ENCODE measurements around the gene IRF8. TPM values are rescaled to one million over a fixed set of nuclear protein-coding genes. Genes with fewer than 3 reads are reported as not detected.
"Not testable (repeated sequence)": the region's sequence is repeated elsewhere in the genome, so short reads cannot be mapped to it uniquely, and the experiment has no call there.

IRF8 gene, protein sequence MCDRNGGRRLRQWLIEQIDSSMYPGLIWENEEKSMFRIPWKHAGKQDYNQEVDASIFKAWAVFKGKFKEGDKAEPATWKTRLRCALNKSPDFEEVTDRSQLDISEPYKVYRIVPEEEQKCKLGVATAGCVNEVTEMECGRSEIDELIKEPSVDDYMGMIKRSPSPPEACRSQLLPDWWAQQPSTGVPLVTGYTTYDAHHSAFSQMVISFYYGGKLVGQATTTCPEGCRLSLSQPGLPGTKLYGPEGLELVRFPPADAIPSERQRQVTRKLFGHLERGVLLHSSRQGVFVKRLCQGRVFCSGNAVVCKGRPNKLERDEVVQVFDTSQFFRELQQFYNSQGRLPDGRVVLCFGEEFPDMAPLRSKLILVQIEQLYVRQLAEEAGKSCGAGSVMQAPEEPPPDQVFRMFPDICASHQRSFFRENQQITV
- polyA plus RNA-seq = 10 to 100 TPM; 69.7 to 92.8 (median 73.6) TPM

DNA sequence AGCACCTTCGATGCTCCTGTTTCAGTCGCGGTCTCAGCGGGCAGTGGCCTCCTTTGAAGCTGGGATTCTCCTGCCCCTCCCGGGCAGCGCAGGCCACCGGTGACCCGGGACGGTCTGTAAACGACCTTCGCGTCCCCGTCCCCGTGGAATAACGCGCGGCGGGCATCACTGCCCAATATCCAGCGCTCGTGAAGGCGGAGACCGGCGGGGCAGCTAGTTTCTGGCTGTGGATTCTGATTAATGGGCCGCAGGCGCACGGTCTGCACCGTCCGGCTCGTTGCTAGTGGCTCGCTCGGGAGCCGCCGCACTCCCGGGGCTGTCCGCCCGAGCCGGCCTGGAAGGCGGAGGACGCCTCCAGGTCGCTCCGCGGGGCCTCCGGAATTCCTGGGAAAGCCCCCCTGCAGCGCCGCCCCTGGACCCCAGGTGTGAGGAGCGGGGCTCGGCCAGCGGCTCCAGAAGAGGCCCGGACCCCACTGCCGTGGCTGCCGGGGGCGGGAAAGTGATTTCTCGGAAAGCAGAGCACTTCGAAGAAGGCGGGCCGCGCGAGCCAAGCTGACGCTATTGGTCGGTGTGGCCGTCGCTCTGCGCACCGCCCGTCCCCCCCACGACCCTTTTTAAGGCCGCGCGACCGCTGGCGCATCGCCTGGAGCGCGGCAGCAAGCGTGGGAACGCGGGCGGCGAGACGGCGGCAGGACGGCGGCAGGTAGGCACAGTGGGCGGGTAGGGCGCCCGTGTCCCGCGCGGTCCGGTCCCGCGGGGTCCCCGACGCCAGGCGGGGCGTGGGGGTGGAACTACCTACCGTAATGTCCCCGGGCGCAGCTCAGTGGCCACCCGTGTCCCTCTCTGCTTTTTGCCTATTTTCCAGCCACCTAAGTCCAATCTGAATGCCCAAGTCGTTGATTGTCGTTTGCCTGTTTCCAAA, at the start of gene IRF8:
IRF8 (plus strand) TSS at position 642 of the 922 bp plus-strand sequence. CDS start 3,854 bp downstream, outside the sequence.
- H3K27ac Mint-ChIP-seq = peak within 1 kb of the TSS; percentile 87 to 97 (median 94)
- peaks cover 8 to 25% (median 15%) of the 10 kb centered on the region in 3 donors for H3K36me3 Mint-ChIP-seq
- H3K9me3 Mint-ChIP-seq = no peaks in the 10 kb centered on the region
- peaks cover 3 to 18% (median 6%) of the 10 kb centered on the region in 3 donors for H3K27me3 Mint-ChIP-seq (ENCODE audit: low read depth in 3 of 3)
- H3K4me3 Mint-ChIP-seq = peak within 1 kb of the TSS; percentile 86 to 95 (median 92)
- peak; percentile 85 to 87 (median 86) for DNase-seq
- peaks cover 56 to 61% of the 10 kb centered on the region in 2 donors for H3K4me1 Mint-ChIP-seq

DNA sequence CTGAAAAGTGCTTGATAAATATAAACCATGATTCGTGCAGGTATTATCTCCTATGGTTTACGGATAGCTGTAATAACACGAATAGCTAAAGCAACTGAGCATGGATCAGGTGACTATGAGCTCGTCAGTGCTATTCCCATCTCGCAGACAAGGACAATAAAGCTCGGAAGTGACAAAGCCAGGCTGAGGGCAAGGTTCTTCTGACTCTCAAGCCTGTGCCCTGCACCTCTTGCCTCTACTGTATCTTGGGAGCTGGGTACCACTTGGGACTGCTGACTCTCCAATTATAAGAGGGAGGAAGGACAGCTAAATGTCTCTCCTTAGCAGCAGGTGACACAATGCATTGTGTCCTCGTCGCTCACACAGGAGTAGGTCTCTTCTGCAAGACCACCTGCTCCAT, 49.6 kb upstream of the IRF8 start:
- Mint-ChIP-seq H3K4me1 (peaks cover 30 to 33% of the 10 kb centered on the region in 2 donors), H3K36me3 (peaks cover 0 to 4% (median 3%) of the 10 kb centered on the region in 3 donors), H3K4me3 (no peak overlapping the region), H3K27ac (no peak overlapping the region), H3K9me3 (no peaks in the 10 kb centered on the region), H3K27me3 (ENCODE audit: low read depth in 3 of 3) (peaks cover 0 to 7% (median 2%) of the 10 kb centered on the region in 3 donors)
- DNase-seq = no peak

DNA sequence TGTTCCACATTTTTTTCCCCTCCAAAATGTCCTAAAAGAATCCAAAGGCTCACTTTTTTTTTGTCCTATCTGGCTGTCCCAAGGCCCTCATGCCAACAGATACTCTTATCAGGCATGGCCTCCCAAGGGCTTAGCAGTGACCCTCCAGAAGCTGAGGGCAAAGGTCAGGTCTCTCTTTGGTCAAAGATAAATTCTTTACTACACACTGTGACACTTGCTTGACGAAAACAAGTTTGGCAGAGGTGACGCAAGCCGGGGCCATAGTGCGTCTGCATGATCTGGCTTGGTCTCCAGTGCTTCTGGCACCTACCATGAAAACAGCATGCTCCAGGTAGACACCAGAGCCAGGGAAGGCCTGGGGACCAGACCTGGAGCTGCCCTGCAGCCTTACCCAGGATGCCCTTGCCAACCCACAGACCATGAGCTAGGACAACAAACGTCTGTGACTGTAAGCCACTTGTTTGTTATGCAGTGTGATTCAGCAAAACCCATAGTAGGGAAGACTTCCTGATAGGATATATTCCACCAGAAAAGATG, 48.5 kb upstream of the IRF8 start:
- no peaks in the 10 kb centered on the region for H3K9me3 Mint-ChIP-seq
- no peak overlapping the region for H3K4me3 Mint-ChIP-seq
- no peak overlapping the region for H3K27ac Mint-ChIP-seq
- H3K4me1 Mint-ChIP-seq = peaks cover 23 to 26% of the 10 kb centered on the region in 2 donors
- peaks cover 0 to 7% (median 2%) of the 10 kb centered on the region in 3 donors for H3K27me3 Mint-ChIP-seq (ENCODE audit: low read depth in 3 of 3)
- peaks cover 0 to 4% (median 3%) of the 10 kb centered on the region in 3 donors for H3K36me3 Mint-ChIP-seq
- no peak for DNase-seq

DNA sequence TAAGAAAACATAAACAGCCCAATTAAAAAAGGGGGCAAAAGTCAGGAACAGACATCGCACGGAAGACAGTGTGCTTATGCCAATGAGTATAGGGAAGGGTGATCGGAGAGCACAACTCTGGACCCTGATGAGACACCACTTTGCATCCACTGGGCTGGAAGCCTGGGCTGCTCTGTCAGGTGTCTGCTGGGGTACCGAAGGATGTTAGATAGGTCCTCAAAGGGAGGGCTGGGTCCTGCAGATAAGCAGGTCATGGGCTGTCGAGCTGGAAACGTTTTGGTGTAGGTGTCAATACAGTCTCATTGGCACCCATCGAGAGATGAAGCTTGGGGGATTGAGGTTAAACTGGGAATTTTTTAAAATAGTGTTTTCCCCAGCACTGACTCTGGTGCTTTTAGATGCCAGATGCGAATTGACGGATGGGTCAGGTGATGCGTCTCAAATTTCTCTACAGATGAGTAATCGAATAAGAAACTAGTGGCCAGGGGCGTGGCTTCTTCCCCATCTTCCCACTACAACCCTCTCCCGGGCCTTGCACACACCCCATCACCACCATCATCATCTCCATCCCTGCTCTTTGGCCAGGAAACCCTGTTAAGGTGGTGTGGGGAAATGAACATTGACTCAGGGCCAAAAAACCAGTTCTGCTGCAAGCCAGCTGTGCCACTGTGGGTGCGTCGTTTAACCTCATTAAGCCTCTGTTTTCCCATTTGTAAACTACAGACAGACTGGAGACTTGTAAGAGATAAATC, 47.8 kb upstream of the IRF8 start:
- Mint-ChIP-seq H3K27ac (peak overlapping the region in 1 of 6 donors; percentile 33), H3K4me3 (no peak overlapping the region), H3K9me3 (no peaks in the 10 kb centered on the region), H3K36me3 (peaks cover 0 to 4% (median 3%) of the 10 kb centered on the region in 3 donors), H3K27me3 (ENCODE audit: low read depth in 3 of 3) (peaks cover 0 to 10% (median 2%) of the 10 kb centered on the region in 3 donors), H3K4me1 (peaks cover 23 to 27% of the 10 kb centered on the region in 2 donors)
- no peak for DNase-seq

DNA sequence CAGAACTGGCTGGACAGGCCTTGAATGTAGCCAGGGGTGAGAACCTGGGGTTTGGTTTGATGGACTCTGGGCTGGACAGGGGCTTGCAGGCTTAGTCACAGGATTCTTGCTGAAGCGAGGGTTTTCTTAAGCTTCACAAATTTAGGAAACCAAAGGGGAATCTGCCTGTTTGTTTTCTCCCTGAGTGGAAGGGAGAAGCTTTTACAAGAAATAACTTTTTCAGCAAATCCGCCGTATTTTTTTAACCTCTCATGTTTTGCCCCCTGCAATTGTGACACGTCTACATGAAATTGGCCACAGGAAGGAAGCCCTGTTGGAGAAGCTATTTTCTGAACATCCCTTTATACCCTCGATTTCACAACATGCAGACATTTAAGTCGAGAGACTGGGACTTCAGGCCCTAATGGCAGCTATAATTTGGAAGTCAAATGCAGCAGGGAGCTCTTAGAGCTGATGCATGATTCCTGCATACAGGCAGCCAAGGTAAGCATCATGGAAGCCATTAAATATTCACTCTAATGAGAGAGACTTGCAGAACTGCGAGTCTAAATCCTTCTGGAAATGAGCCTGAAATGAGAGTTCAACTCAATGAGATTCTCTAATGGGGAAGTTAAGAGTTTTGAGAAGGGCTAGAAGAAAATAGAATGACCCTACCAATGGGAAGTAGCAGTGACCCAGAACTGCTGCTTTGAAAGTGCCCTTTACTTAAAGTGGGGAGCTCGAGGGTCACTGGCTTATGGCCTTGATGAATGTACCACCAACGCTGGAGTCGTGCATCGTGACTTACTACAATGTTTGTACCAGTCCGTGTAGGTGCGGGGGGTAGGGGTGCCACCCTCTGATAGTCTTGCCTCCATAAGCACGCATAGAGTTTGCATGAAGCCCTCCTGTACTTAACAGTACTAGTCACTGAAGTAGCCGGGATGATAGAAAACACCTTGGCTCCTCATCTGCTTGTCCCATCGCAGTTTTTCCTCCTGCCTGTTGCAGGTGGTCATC, 45.1 kb upstream of the IRF8 start:
- peaks cover 18 to 23% of the 10 kb centered on the region in 2 donors for H3K4me1 Mint-ChIP-seq
- H3K9me3 Mint-ChIP-seq = no peaks in the 10 kb centered on the region
- no peak overlapping the region for H3K27ac Mint-ChIP-seq
- H3K4me3 Mint-ChIP-seq = no peak overlapping the region
- no peak for DNase-seq
- H3K27me3 Mint-ChIP-seq (ENCODE audit: low read depth in 3 of 3) = peaks cover 0 to 10% (median 0%) of the 10 kb centered on the region in 3 donors
- peaks cover 0 to 4% (median 0%) of the 10 kb centered on the region in 3 donors for H3K36me3 Mint-ChIP-seq

DNA sequence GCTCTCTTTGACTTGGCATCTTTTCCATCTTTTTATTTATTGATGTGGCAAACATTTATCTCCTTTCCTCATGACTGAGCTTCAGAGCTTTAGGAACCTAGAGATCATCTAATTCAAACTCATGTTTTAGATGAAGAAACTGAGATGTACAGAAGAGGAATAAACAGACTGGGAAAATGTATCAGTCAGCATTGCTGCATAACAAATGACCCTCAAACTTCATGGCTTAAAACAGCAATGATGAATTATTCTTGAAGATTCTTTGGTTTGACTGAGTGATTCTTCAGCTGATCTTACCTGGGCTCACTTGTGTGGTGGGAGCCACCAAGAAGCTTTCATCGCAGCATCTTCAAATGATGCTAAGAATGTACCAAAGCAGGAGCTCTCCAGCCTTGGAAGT, 44.0 kb upstream of the IRF8 start:
- Mint-ChIP-seq H3K4me3 (no peak overlapping the region), H3K27me3 (ENCODE audit: low read depth in 3 of 3) (peaks cover 0 to 9% (median 0%) of the 10 kb centered on the region in 3 donors), H3K27ac (no peak overlapping the region), H3K36me3 (peaks cover 0 to 4% (median 0%) of the 10 kb centered on the region in 3 donors), H3K4me1 (peaks cover 18 to 23% of the 10 kb centered on the region in 2 donors), H3K9me3 (no peaks in the 10 kb centered on the region)
- no peak for DNase-seq

DNA sequence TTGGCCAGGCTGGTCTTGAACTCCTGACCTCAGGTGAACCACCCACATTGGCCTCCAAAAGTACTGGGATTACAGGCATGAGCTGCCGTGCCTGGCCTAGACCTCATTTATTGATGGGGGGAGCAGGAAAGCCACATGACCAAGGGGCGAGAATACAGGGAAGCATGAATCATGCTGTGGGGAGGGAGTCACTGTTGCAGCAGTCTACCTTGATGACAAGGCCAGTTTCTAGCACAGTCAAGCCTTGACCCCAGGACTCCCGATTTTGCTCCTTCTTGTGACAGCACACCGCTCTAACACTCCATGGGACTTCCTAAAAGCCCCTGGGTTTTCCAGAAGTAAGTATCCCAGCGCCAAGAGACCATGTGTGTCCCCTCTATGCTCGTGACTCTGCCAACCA, 42.9 kb upstream of the IRF8 start:
- H3K27me3 Mint-ChIP-seq (ENCODE audit: low read depth in 3 of 3) = peaks cover 0 to 6% (median 0%) of the 10 kb centered on the region in 3 donors
- peaks cover 0 to 4% (median 0%) of the 10 kb centered on the region in 3 donors for H3K36me3 Mint-ChIP-seq
- no peak for DNase-seq
- peaks cover 18 to 23% of the 10 kb centered on the region in 2 donors for H3K4me1 Mint-ChIP-seq
- no peak overlapping the region for H3K27ac Mint-ChIP-seq
- no peaks in the 10 kb centered on the region for H3K9me3 Mint-ChIP-seq
- H3K4me3 Mint-ChIP-seq = no peak overlapping the region

DNA sequence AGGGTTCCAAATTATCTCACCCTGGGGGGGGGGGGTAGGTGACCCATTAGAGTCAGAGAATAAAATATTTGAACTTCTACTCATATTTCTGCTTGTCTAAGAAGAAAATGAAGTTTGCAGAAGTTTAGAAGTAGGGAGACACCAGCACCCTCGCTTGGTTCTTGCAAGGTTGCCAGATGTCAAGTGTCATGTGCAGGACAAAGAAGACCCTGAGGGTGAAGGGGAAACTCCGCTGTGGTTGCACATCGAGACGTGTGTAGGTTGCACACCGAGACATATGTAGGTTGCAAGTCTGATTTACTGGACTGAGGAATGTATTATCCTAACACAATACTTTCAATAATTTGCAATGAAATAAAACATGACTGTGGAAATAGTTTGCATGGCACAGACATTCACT, 42.4 kb upstream of the IRF8 start:
- Mint-ChIP-seq H3K4me3 (no peak overlapping the region), H3K9me3 (no peaks in the 10 kb centered on the region), H3K27ac (no peak overlapping the region)

DNA sequence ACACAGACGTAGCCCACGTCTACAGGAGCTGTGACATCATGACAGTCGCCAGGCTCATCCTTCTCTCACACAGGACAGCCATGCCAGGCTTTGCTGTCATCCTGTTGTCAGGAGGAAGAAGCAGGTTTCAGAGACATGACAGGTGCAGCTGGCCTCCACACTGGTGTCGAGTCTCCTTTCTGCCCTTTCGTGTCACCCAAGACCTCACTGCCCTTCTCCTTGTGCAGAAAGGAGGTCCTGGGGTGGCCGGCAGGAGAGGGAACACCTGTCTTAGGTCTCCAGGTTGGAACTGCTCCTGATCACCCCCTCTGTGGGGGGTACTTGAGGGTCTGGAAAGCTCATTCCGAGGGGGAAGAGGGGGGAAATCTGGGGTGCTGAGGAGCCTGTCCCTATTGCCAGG, 41.6 kb upstream of the IRF8 start:
- peaks cover 18 to 22% of the 10 kb centered on the region in 2 donors for H3K4me1 Mint-ChIP-seq
- no peaks in the 10 kb centered on the region for H3K9me3 Mint-ChIP-seq
- peaks cover 0 to 8% (median 0%) of the 10 kb centered on the region in 3 donors for H3K27me3 Mint-ChIP-seq (ENCODE audit: low read depth in 3 of 3)
- H3K36me3 Mint-ChIP-seq = peaks cover 0 to 4% (median 0%) of the 10 kb centered on the region in 3 donors
- H3K27ac Mint-ChIP-seq = no peak overlapping the region
- DNase-seq = no peak
- H3K4me3 Mint-ChIP-seq = no peak overlapping the region

More for the DNA sequence above, 42.4 kb upstream of the IRF8 start:
- Mint-ChIP-seq H3K27me3 (ENCODE audit: low read depth in 3 of 3) (peaks cover 0 to 6% (median 0%) of the 10 kb centered on the region in 3 donors), H3K4me1 (peaks cover 18 to 23% of the 10 kb centered on the region in 2 donors), H3K36me3 (peaks cover 0 to 4% (median 0%) of the 10 kb centered on the region in 3 donors)
- no peak for DNase-seq

DNA sequence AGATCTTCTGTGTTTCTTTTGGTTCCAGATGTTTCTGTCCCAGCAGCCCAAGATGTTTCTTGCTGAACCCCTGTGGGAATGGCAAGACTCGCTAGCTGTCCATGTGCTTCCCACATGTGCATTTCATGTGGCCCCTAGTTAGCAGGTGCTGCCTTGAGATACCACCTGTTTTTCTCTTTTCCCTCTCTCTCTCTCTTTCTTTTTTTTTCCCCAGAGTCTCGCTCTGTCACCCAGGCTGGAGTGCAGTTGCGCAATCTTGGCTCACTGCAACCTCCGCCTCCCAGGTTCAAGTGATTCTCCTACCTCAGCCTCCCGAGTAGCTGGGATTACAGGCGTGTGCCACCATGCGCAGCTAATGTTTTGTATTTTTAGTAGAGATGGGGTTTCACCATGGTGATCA, 40.4 kb upstream of the IRF8 start:
- not testable (repeated sequence) for DNase-seq; H3K36me3 Mint-ChIP-seq; H3K4me3 Mint-ChIP-seq; H3K9me3 Mint-ChIP-seq; H3K27me3 Mint-ChIP-seq (ENCODE audit: low read depth in 3 of 3)
- Mint-ChIP-seq H3K4me1 (peaks cover 11 to 15% of the 10 kb centered on the region in 2 donors), H3K27ac (peak overlapping the region in 2 of 6 donors; percentile 17 to 37)

DNA sequence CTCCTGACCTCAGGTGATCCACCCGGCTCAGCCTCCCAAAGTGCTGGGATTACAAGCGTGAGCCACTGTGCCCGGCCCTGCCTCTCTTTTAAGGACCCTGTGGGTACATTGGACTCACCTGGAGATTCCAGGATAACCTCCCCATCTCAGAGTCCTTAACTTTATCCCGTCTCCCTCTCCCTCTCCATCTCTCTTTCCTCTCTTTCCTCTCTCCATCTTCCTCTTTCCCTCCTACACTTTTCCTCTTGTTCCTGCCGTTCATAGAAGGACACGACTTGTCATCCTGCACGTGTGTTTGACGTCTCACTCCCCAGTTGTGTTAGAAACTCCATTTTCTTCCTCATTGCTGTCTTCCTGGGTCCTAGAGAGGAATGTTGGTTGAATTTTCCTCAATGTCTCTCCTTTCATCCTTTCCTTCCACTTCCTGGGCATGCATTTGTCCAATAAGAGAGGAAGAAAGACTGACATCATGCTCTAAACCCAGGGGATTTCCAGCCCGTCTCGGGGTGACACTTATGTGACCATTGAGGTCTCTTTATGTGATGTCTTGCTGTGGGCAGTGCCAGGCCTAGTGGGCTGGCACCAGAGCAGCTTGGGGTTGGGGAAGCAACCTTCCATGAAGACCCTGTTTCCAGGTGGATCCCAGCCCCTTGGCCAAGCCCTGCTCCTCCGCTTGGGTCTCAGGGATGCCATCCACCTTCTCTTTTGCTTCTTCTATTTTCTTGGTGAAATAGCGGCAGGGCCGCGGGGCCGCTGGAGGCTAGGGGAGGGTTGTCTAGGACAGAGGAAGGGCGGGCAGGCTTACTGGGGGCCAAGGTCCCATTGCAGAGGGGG, 39.8 kb upstream of the IRF8 start:
- H3K27me3 Mint-ChIP-seq (ENCODE audit: low read depth in 3 of 3) = peaks cover 0 to 7% (median 3%) of the 10 kb centered on the region in 3 donors

More for the DNA sequence above, 39.8 kb upstream of the IRF8 start:
- Mint-ChIP-seq H3K36me3 (no peaks in the 10 kb centered on the region), H3K4me1 (peaks cover 5 to 8% of the 10 kb centered on the region in 2 donors), H3K27ac (peak overlapping the region in 5 of 6 donors; percentile 0 to 54 (median 36)), H3K4me3 (no peak overlapping the region), H3K9me3 (no peaks in the 10 kb centered on the region)
- DNase-seq = no peak

Measured in immature natural killer cell (primary cell).